Kidney epithelial cell (primary cell): ENCODE measurements around the gene SLMAP. TPM values are rescaled to one million over a fixed set of nuclear protein-coding genes. Genes with fewer than 3 reads are reported as not detected.
"Not testable (repeated sequence)": the region's sequence is repeated elsewhere in the genome, so short reads cannot be mapped to it uniquely, and the experiment has no call there.

Experiments used
- DNase-seq: peaks from one replicate; pipeline ENCODE4 v3.0.0-alpha.2; 2010; ENCODE audit warnings: low read depth
- H3K27me3 ChIP-seq: 2 replicates; pipeline ENCODE4 v1.6.0; 2011; ENCODE audit warnings: low read length; ENCODE audit not compliant: control insufficient read depth, insufficient read depth
- H3K36me3 ChIP-seq: 2 replicates; pipeline ENCODE4 v1.5.1; 2011; ENCODE audit warnings: low read length; ENCODE audit not compliant: control insufficient read depth, insufficient read depth
- H3K4me3 ChIP-seq: 2 replicates; pipeline ENCODE4 v1.5.1; 2011; ENCODE audit warnings: low read depth, mild to moderate bottlenecking, control low read depth, low read length
- total RNA-seq: library from RNA; depleted of rRNA; stranded (reverse); fragments of >200 nt; gene quantifications from 2 replicates; pipeline ENCODE4 v1.2.3, GENCODE V29; 2015
- TF ChIP-seq, protein P1 (sequence below): IDR thresholded peaks from 2 replicates; pipeline ENCODE4 v1.5.1; 2011; ENCODE audit warnings: mild to moderate bottlenecking, moderate library complexity, low read length, control low read depth, inconsistent platforms; ENCODE audit not compliant: insufficient read depth, poor library complexity, severe bottlenecking

Gene SLMAP
- total RNA-seq, 1 donor from 2014 or later: 48.6 TPM

DNA sequence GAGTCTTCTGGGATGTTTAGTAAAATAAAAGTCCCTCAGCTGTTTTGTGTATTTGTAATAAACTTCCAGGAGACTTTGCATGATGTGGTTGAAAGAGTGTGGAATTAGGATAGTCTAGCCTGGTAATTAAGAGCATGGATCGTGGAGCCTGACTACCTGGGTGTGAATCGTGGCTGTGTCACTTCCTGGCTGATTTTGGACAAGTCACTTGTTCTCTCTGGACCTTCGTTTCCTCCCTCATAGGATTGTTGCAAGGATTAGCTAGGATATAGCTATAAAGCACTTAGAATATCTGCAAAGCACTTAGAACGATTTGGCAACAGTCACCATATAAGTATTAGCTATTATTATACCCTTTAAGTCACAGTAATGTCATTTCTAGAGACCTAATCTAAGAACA lies 40.2 kb downstream of the SLMAP start:
- H3K4me3 ChIP-seq: no peak overlapping the region
- H3K36me3 ChIP-seq: no peaks in the 10 kb centered on the region
- TF ChIP-seq, protein P1, sequence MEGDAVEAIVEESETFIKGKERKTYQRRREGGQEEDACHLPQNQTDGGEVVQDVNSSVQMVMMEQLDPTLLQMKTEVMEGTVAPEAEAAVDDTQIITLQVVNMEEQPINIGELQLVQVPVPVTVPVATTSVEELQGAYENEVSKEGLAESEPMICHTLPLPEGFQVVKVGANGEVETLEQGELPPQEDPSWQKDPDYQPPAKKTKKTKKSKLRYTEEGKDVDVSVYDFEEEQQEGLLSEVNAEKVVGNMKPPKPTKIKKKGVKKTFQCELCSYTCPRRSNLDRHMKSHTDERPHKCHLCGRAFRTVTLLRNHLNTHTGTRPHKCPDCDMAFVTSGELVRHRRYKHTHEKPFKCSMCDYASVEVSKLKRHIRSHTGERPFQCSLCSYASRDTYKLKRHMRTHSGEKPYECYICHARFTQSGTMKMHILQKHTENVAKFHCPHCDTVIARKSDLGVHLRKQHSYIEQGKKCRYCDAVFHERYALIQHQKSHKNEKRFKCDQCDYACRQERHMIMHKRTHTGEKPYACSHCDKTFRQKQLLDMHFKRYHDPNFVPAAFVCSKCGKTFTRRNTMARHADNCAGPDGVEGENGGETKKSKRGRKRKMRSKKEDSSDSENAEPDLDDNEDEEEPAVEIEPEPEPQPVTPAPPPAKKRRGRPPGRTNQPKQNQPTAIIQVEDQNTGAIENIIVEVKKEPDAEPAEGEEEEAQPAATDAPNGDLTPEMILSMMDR: no peak
- no peaks in the 10 kb centered on the region for H3K27me3 ChIP-seq
- no peak for DNase-seq

DNA sequence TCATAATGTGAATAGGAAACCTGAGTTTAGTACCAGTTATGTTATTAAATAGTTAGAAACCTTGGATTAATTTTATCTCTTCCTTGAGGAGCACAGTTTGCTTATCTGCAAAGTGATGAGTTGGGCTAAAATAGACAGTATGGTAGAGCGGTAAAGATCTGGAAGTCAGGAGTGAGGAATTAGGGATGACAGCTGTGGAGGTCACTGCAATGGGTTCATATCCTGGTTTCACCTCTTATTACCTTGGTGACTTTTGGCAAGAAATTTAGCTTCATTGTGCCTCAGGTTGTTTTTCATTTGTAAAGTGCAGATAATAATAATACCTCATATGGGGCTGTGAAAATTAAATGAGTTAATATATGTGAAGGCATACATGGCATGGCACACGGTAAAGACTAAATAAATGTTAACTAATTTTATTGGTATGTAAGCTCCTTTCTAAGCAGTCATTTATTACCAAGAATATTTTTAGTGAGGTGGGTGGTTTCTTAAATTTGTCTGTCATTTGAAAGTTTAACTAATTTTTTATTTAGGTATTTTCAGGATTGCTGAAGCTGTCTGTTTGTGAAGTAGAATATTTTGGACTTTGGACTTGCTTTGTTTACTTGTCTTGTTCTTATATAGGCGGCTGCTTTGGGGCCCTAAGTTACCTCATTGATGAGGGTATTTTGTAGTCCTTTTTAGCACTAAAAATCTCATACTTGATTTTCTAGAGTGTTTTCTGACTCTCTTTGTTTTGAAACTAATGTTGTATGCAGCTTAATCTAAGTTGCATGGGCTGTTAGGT lies 41.8 kb downstream of the SLMAP start:
- H3K36me3 ChIP-seq: no peaks in the 10 kb centered on the region
- H3K27me3 ChIP-seq: no peaks in the 10 kb centered on the region
- H3K4me3 ChIP-seq: no peak overlapping the region
- DNase-seq: no peak
- TF ChIP-seq, protein P1: no peak

DNA sequence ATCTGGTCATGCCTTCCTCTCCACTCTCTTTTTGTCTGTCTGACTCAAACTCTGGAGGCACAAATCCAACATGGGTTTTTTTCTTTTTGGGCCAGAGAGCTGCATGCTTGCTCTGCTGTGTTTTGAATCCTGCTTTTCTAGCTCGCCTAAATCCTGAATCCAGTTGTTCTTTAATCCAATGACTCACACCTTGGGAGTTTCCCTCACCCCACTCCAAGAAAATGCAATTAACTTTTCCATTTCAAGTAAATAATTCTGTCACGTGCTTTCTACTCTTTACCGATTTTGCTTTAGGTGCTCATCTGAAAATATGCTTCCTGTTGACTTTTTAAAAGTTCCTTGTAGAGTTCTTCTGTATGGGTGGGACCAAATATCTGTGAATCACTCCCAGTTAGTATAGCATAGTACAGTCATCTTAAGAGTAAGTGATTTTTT lies 47.6 kb downstream of the SLMAP start:
- DNase-seq: peak; percentile 87
- Histone ChIP-seq H3K4me3 (no peak overlapping the region), H3K36me3 (no peaks in the 10 kb centered on the region), H3K27me3 (no peaks in the 10 kb centered on the region)
- TF ChIP-seq, protein P1: no peak

DNA sequence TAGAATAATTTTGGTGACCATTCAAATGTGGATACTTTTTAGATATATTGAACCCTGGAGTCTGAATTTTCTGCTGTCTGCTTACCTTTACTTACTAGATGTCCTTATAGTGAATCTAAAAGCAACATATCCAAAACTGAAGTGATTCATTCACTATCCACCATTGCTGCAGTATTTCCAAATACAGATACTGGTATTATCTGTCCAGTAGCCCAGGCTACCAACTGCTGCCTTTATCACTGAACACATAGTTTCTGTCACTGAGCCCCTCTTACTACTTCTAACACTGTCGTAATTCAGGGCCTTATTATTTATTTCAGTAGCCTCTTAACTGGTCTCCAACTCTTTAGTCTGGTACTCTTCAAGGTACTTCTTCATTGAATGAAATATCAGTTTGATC lies 49.2 kb downstream of the SLMAP start:
- TF ChIP-seq, protein P1: no peak
- Histone ChIP-seq H3K36me3 (no peaks in the 10 kb centered on the region), H3K27me3 (no peaks in the 10 kb centered on the region), H3K4me3 (no peak overlapping the region)
- no peak for DNase-seq

DNA sequence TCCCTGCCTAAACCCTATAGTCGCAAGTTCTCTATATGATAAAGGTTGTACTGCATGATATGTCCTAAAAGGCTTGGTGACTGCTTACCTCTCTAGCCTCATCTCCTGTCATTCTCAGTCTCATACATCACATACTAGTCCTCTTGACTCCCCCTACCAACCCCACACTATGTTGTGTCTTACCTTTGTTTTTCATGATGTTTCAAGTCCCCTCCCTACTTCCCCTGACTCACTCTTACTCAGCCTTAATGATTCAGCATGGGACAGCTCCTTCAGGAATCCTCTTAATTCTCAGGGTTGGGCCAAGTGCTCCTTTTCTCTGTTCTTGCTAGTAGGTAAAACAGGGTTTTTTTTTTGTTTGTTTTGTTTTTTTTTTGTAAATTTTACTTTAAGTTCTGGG lies 49.6 kb downstream of the SLMAP start:
- peak; percentile 80 for DNase-seq

DNA sequence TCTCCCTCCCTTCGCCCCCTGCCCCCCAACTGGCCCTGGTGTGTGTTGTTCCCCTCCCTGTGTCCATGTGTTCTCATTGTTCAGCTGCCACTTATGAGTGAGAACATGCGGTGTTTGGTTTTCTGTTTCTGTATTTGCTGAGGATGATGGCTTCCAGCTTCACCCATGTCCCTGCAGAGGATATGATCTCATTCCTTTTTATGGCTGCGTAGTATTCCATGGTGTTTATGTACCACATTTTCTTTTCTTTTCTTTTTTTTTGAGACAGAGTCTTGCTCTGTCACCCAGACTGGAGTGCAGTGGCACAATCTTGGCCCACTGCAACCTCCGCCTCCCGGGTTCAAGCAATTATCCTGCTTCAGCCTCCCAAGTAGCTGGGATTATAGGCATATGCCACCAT lies 50.1 kb downstream of the SLMAP start:
- H3K27me3 ChIP-seq, H3K4me3 ChIP-seq, DNase-seq, H3K36me3 ChIP-seq: not testable (repeated sequence)

More for the DNA sequence above, 49.6 kb downstream of the SLMAP start:
- Histone ChIP-seq H3K27me3 (no peaks in the 10 kb centered on the region), H3K4me3 (no peak overlapping the region), H3K36me3 (no peaks in the 10 kb centered on the region)
- TF ChIP-seq, protein P1: no peak
